Activated T-cell treated with anti-CD3 and anti-CD28 coated beads for 48 hours (primary cell): ENCODE measurements around the gene RPS6KL1.

Experiments
- DNase-seq: peaks from one replicate; pipeline ENCODE4 v3.0.0-alpha.2; 2020; ENCODE audit warnings: low read depth

The RPS6KL1 gene

DNA sequence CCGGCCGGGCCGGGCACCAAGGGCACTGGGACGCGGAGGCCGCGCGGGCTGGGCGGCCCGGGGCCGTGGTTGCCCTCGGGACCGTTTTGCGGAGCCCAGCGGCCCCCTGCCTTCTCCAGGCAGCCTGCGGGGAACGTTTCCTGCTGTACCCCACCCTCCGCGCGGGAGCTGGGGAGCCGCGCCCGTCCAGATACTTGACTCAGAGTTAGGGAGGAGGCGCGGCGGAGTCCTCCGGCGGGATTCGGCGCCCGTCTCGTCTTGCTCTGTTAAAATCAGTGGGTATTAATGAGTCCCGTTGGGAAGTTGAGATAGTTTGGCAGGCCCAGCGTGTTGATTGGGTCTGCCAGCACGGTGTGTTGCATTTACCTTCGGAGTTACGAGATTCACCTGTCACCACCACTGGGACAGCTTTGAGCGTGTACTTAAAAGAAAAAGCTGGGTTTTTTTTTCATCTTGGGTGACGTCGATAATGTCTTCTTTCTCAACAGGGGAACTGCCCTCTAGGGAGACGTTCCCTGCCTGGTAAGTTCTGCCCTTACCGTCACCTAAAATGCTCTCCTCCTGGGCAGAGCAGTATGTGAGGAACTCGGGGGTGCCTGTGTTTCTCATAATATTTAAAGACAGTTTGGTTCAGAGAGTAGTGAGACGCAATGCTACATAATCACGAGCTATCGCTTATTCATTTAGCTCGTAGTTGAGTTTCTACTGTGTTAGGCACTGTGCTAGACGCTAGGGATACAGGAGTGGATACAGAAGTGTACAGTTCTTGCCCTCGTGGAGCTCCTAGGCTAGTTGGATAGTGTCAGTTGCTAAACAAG lies 40.7 kb downstream of the RPS6KL1 start:
- DNase-seq, result no peak

DNA sequence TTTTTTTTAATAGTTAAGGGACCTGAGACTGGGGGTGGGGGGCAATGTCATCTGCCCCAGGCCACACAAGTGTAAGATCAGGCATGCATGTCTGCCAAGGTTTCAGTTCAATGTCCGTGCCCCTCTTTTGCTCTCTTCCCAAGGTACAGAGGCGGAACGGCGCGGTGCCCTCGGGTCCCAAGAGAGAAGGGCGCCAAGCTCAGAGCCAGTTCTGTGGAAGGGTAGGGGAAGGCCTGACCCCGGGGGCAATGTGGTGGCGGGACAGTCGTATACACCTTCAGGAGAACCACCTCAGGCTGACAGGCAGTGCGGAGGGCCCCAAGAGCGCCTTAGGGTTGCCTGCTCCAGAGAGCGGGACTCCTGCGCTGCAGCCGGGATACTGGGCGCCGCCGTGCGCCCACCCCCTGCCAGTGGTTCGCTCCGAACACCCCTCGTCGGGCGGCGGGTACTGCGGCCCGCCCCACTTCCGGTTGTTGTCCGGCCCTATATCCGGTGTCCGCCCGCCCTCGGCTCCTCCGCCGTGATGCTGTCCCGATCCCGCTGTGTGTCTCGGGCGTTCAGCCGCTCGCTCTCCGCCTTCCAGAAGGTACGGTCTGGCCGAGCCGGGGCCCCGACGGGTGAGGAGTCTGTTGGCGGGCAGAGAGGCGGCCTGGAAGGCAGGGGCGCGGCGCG lies 41.5 kb downstream of the RPS6KL1 start, which contains the start of gene DLST:
Gene DLST, plus strand, starts transcription at position 486 of the 672 bp plus-strand sequence. Its CDS starts 38 bp downstream, at position 524.
- DNase-seq, result peak; percentile 90

DNA sequence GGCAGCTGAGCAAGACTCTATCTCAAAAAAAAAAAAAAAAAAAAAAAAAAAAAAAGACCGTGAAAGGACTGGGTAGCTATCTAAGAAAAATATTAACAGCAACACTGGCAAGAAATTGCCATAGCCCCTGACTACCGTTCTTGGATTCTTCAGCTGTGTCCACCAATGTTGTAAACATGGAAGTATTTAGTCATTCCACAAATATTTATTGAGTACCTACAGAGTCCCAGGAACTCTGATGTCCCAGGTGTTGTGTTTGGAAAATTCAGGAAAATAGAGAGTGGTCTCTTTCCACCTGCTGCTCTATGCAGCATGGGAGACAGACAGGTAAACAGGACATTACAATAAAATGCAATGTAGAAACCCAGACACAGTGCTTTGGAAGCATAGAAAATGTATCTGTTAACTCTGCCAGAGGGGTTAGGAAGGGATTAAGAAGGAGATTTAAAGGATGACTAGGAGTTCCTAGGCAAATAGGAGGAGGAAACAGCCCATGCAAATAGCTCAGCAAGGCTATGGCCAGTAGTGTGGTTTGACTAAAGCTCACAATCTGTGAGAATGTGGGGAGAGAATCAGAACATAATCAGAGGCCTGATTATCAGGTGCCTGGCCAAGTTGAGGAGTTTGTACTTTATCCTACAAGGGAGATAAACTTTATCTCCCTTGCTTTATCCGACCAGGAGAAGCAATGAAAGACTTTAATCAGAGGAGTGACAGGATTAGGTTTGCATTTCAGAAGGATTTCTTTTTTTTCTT lies 43.5 kb downstream of the RPS6KL1 start:
- DNase-seq, result no peak

DNA sequence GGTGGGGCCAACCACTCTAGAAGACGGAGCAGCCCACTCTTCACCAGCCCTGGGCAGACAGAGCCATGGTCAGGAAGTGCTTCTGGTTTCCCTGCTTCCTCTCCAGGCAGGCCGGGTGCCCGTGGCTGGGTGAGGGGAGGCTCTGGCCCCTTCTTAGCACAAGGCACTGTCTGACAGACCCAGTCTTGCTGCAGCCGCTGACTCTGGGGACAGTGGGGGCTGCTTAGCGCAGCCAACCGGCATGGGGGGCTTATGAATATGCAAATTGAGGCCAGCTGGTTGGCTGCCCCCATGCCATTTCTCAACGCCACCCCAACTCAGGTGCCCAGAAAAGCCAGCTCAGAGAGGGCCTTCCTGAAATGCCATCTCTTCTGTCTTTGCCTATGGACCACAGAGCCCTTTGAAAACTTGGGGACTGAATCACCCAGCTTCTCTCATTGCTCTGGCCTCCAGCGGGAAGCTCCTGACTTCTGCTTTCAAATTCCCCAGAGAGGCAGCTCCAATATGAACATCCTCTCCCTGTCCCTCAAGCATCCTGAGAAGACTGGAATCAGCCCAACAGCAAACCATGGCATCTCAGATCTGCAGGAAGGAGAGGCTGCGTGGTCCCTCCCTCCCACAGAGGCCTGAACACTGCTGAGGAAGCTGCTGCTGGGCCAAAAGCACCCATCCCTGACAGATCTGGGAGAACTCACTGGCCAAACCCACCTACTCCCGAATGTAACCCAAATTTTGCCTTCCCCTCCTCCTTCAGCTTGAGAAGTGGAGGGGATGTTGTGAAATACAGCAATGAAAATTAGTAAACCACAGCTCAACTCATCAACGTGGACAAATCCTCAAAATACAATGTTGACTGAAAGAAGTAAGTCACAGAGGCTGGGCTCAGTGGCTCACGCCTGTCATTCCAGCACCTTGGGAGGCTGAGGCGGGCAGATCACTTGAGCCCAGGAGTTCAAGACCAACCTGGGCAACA lies 46.8 kb downstream of the RPS6KL1 start, which contains the start of gene PROX2:
Gene PROX2, minus strand, starts transcription at position 205 of the 973 bp plus-strand sequence. CDS start 12,311 bp downstream, outside the sequence.
- peak; percentile 8 for DNase-seq

DNA sequence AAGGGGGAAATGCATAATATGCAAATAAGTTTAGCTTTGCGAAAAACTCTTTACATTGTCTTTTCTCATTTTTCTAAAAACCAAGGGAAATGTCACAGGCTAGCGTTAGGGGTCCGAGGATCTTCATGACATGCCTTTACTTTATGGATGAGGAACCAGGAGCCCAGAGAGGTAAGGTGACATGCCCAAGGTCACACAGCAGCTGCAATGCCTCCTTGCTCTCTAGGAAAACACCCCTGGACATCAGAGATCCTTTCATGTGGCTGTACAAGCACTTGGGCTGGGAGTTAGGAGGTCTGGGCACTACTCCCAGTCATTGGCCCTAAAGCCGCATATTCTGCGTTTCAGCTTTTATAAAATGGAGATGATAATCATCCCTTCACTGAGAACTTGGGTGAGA lies 47.9 kb downstream of the RPS6KL1 start:
- DNase-seq, result no peak

DNA sequence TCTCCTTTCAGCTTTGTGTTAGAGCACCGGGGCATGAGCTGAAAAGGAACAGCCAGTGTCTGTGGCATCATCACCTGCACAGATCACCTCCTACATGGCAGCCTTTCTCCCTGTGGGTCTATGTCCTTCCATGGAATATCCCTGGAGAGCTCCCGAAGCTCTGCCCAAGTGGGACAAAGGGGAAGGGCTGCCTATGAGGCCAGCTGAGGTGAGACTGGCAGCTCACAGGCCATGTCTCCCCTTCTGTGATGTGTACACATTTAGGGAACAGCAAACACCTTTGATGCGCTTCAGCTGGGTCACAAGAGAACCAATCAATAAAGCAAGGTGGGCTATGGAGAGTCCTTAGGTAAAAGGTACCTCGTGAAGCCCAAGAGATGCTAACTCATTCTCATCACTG lies 51.2 kb downstream of the RPS6KL1 start:
- no peak for DNase-seq

DNA sequence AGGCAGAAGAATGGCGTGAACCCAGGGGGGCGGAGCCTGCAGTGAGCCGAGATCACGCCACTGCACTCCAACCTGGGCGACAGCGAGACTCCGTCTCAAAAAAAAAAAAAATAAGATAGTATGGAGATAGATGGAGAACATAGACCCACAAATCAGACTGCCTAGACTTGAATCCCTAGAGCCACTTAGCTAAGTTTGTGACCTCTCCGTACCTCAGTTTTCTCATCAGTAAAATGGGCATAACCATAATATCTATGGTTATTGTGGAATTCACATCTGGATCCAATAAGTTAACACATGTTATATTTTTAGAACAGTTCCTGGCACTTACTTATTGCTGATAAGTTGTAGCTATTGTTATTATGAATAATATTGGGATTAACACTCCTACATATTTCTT lies 54.3 kb downstream of the RPS6KL1 start:
- no peak for DNase-seq

DNA sequence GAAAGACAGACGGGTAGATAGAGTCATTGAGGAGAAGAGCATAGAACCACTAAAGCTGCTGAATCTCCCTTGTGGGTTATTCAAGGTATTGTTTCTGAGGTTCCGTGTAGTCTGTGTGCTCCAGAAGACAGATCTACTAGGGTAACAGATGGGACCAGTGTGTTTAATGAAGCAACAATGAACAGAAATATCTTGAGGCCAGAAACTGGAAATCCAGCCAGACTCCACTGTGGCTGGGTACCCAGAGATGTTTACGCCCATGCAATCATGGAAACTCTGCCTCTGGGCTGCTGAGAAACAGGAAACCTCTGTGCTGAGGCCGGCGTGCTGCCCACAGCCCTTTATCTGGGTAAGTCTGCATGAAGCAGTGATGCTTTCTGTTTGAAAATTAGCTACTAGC lies 55.4 kb downstream of the RPS6KL1 start:
- peak; percentile 44 for DNase-seq

DNA sequence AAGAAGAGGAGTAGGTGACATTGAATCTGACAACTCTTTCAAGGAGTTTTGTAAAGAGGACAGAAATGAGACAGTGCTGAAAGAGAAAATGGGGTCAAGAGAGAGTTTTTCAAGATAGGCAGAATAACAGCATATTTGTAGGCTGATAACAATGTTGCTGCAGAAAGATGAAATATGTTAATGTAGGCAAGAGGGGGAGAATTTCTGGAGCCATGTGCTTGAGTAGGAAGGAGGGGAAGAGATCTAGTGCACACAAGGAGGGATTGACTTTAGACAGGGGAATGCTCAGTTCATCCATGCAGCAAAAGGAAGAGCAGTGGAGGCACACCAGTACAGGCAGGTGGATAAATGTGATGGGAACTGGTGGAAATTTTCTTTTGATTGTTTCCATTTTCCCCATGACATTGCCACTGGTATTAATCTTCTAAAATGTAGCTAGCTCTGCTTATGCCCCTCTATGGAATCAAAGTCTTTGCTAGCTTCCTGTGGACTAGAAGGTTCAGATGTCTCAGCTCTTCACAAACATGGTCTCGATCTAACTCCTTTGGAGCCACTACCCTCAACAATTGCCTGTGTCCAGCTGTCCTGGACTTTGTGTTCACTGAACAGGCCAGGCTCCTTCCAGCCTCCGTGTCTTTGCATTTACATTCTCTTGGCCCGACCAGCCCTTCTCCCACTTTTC lies 56.2 kb downstream of the RPS6KL1 start:
- no peak for DNase-seq

DNA sequence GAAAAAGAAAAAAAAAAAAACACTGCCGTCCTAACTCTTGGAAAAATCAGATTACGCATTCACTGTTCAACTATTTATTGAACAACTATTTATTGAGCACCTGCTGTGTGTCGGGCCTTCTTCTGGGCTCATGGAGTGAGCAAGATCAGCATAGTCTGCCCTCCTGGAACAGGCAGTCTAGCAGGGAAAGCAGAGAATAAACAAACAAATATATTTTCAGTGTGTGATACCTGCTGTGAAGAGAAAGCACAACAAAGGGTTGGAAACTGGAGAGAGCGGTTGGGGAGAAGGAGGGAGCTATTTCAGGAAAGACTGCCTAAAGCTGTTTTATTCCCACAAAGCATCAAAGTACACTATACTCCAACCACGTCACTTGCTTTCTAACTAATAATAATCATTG lies 57.9 kb downstream of the RPS6KL1 start:
- DNase-seq, result no peak

DNA sequence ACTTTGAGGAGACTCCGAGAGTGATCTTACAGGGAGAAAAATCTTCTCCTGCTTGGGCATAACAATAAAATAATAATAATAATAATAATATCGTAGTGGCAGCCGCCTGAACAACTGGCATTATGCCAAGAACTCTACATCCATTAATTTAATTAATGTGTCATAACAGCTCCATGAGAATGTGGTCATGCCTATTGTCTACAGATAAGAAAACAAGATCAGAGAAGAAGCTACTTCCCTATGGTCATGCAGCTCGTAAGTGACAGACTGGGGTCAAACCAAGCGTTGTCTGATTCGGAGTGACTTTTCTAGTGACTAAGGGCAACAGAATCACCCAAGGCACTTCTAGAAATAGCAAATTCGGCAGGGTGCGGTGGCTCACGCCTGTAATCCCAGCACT lies 58.9 kb downstream of the RPS6KL1 start:
- no peak for DNase-seq

DNA sequence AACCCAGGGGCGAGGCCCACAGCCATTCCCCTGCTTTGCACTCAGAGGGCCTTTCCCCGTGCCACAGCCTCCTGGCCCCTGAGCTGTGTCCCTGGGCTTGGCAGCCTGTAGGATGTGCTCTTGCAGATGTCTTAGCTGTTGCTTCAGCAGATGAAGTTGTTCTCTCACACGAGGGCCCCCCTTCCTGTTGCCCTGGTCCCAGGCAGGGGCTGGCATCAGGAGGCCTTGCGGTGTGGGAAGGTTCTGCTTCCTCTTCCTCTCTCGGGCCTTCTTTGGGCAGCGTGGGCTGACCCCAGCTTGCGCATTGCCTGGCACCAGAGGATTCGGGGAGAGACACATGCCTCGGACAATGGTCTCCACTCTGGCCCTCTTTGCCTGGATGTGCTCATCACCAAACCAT lies 59.8 kb downstream of the RPS6KL1 start:
- DNase-seq, result no peak

DNA sequence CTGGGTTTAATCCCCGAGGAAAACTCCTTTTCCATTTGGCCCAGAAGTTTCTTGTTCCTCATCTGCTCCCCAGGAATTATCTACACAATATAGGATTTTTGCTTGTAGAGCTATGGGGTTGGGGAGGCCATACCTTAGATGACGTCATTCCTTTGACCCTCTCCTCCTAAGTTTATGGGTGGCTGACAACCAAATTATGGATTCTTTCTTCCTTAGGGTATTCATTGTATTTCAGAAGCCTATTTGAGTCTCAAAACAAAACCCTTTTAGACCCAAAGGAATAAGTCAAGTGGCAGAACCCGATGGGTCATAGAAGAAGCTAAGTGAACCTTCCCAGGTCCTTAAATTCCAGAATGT lies 61.3 kb downstream of the RPS6KL1 start:
- no peak for DNase-seq

DNA sequence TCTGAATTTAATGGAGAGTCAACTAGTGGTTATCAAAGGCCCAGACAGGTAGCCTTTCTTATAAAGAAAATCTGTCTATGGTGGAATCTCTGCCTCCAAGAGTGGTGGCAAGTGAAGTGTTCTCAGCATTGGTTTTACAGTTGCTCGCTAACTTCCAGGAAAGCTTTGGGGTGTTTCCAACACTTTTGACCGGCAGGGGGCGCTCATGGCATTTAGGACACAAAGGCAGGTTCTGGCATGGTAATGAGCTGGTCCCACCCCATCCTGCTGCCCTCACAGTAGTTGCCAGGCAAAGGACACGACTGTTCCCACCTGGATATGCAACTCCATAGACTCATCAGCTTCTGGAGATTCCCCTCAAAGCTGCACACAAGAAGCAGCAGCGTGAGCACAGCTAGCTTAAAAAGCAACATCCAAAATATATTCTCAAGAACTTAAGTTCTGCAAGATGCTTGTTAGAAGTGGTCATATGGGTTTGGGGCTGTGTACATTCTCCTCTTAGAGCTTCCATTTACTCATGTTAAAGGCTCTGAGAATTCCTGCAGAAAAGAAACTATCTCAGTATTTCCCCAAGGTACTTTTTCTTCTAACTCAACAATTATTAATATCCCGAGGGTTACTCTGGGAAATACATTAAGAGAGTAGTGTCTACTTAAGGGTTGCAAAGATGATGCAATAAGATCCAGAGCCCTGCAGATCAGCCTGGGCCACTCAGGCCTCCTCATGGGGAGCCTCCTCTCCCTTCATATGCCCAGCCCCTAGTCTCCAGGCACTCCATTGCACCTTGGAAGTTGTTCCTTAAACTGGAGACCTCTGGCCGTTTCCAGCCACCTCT lies 61.9 kb downstream of the RPS6KL1 start:
- peak; percentile 83 for DNase-seq

DNA sequence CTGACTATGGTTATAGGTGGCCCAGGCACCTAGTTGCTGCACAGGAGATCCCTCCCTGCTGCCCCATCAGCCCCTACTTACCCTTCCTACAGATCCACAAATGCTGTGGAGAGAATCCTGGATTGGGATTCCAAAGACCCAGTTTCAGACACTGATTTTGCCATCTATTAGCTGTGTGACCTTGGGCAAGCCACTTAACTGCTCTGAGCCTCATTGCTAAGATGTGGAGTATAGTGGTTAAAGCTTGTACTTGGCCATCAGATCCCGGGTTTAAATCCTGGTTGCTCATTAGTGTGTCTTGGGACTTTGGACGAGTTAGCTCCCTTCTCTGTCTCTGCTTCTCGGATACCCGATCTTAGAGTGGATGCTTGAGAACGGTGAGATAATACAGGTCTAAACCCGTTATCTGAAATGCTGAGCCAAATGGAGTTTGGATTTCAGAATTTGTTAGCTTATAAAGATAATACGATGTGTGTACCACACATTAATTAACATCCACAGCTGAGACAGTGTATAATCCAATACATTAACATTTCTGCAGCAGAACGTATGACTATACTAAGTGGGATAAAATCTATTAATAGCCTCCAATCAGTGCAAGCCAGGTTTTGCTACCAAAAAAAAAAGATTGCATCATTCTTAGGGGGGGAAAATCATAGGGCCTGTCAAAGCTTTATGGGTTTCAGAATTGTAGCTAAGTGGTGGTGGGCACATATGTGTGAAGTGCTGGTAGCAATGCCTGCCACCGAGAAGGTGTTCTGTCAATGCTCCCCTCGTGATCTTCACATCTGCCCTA lies 63.1 kb downstream of the RPS6KL1 start:
- DNase-seq, result no peak

DNA sequence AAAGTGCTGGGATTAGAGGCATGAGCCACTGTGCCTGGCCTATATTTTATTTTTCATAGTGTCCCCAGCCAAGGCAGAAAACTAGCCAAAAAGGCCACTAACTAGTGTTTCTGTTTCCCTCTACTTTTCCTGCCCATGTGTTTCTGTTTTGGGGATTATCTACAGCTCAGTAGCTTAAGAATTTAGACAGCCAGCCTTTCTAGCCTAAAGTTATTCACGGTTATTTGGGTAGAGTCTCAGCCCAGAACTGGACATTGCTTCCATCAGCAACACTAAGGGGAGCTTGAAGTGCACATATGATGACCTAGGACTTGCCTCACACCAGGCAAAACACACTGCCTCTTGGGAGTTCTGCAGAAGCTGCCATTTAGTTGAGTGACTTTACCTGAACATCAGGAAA lies 65.0 kb downstream of the RPS6KL1 start:
- DNase-seq, result no peak

DNA sequence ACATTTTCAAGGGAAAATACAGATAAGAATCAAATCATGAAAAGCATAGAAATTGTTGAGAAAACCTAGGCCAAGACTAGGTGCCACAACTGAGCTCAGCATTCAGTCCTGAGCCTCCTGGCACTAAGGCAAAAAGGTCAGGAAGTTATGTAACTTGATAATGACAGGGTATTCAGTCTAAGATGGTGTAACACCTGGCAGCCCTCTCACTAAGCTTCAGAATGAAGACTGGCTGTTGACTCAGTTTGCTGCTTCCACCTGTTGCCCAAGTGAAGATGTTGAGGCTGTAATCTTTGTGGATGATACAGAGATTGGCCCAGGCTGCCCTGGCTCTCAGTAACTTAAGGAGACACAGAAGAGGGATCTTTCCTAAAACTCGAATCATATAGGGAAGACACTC lies 66.7 kb downstream of the RPS6KL1 start:
- DNase-seq, result no peak

DNA sequence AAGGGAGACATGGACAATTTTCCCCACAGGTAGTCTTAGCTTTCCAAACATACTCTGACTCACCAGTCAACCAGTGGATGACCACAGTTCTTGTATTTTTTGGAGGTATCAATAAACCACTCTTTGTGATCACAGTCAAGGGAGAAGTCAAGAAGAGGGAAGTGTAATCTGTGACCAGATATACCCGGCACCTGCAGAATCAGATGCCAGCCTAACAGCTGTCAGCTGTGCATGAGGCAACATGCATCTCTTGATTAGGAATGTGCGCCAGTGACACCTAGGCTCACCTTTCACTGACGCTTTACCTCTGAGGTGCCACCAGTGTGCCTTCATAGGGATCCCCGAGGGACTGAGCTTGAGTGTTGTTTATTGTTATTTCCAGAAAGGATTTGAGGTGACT lies 67.1 kb downstream of the RPS6KL1 start:
- DNase-seq, result no peak

DNA sequence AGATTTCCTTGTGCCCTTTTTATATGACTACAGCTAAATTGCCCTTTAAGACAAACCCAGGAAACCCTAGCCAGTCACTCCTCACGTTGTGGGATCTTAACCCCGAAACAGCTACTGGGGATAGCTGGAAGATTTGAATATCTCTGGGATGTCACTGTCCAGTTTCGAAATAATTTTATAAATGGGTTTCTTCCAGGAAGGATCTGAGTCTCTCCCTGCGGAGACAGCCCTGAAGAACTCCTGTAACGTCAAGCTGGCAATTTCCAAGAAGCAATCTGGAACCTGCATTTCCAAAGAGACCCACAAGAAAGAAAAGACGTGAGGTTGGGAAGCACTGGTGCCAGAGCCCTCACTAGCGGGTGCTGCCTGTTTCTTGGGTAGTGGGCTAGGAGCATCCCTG lies 68.0 kb downstream of the RPS6KL1 start:
- DNase-seq, result no peak
